CD4-positive, alpha-beta T cell treated with Interleukin-4 for 1 hour (primary cell): ENCODE results near the gene HOOK2.
"Not testable (repeated sequence)": the region's sequence is repeated elsewhere in the genome, so short reads cannot be mapped to it uniquely, and the experiment has no call there.

Experiments
- DNase-seq, 2 donors: peaks; one replicate each; pipeline ENCODE4 v3.0.0-alpha.2; 2020 to 2022

HOOK2 gene

GRCh38 chr19:12774588-12775555, at the start of gene HOOK2:
Gene HOOK2 (minus strand): TSS chr19:12775552. CDS start chr19:12775449, 103 bp downstream.
- peak; percentile 63 to 71 for DNase-seq

GRCh38 chr19:12821761-12822160, 46.4 kb upstream of the HOOK2 start:
- no peak for DNase-seq

- not testable (repeated sequence) for DNase-seq
Measured at GRCh38 chr19:12817810-12818209, 42.5 kb upstream of the HOOK2 start.

GRCh38 chr19:12817188-12817587, 41.8 kb upstream of the HOOK2 start:
- not testable (repeated sequence) for DNase-seq

- no peak for DNase-seq
Measured at GRCh38 chr19:12815088-12815487, 39.7 kb upstream of the HOOK2 start.

GRCh38 chr19:12806242-12807081, 31.1 kb upstream of the HOOK2 start, which contains the start of gene RNASEH2A:
Gene RNASEH2A (plus strand): TSS chr19:12806584. CDS start chr19:12806674, 90 bp downstream.
- peak; percentile 87 for DNase-seq

GRCh38 chr19:12804051-12804450, 28.7 kb upstream of the HOOK2 start:
- DNase-seq, result no peak

GRCh38 chr19:12802267-12803106, 27.1 kb upstream of the HOOK2 start:
- no peak for DNase-seq

- peak; percentile 73 to 79 for DNase-seq
Measured at GRCh38 chr19:12801466-12802266, 26.3 kb upstream of the HOOK2 start, which contains the start of the genes PRDX2 and THSD8. Gene PRDX2 (minus strand): TSS chr19:12801800. CDS start chr19:12801261, 539 bp downstream. Gene THSD8 (plus strand): TSS chr19:12802069. CDS start chr19:12802072, 3 bp downstream.

GRCh38 chr19:12800923-12801465, 25.6 kb upstream of the HOOK2 start:
- DNase-seq, result no peak

GRCh38 chr19:12800466-12800770, 25.1 kb upstream of the HOOK2 start:
- no peak for DNase-seq

- DNase-seq, result no peak
Measured at GRCh38 chr19:12799742-12800465, 24.6 kb upstream of the HOOK2 start.

GRCh38 chr19:12797607-12798006, 22.3 kb upstream of the HOOK2 start:
- DNase-seq, result not testable (repeated sequence)

- DNase-seq, result no peak
Measured at GRCh38 chr19:12797141-12797587, 21.8 kb upstream of the HOOK2 start.

- peak; percentile 82 to 84 for DNase-seq
Measured at GRCh38 chr19:12796146-12797071, 21.1 kb upstream of the HOOK2 start.

- DNase-seq, result no peak
Measured at GRCh38 chr19:12794971-12795381, 19.6 kb upstream of the HOOK2 start.

- peak in 1 of 2 donors; percentile 47 for DNase-seq
Measured at GRCh38 chr19:12794196-12794941, 19.0 kb upstream of the HOOK2 start.
